Smooth muscle cell (in vitro differentiated cells): ENCODE results near the gene SLCO2B1. TPM values are rescaled to one million over a fixed set of nuclear protein-coding genes. Genes with fewer than 3 reads are reported as not detected.

Source experiments
- DNase-seq: peaks from one replicate; lab custom pipeline; 2025; ENCODE audit not compliant: unreplicated experiment; lab: John Stamatoyannopoulos, UW
- H2AFZ ChIP-seq: fragments of 200-600 bp; sonication (generic); 2 replicates; pipeline ENCODE4 v1.6.0; 2016; ENCODE audit warnings: antibody characterized with exemption, low read depth, mild to moderate bottlenecking
- H3F3A ChIP-seq: fragments of 200-600 bp; sonication (generic); 2 replicates; pipeline ENCODE4 v1.6.0; 2017; ENCODE audit warnings: antibody characterized with exemption, low read depth
- H3K27ac ChIP-seq: fragments of 200-600 bp; sonication (generic); 2 replicates; pipeline ENCODE4 v1.5.1; 2016; ENCODE audit warnings: low read depth, mild to moderate bottlenecking
- H3K27me3 ChIP-seq: fragments of 200-600 bp; sonication (generic); 2 replicates; pipeline ENCODE4 v1.6.1; 2016; ENCODE audit warnings: low read depth, mild to moderate bottlenecking
- H3K36me3 ChIP-seq: fragments of 200-600 bp; sonication (generic); 2 replicates; pipeline ENCODE4 v1.5.1; 2016; ENCODE audit warnings: low read depth
- H3K4me1 ChIP-seq: fragments of 200-600 bp; sonication (generic); 2 replicates; pipeline ENCODE4 v1.5.1; 2016; ENCODE audit warnings: low read depth
- H3K4me2 ChIP-seq: fragments of 200-600 bp; sonication (generic); 2 replicates; pipeline ENCODE4 v1.6.0; 2016; ENCODE audit warnings: mild to moderate bottlenecking
- H3K4me3 ChIP-seq: fragments of 200-600 bp; sonication (generic); 2 replicates; pipeline ENCODE4 v1.5.1; 2016; ENCODE audit warnings: mild to moderate bottlenecking
- H3K79me2 ChIP-seq: fragments of 200-600 bp; sonication (generic); 2 replicates; pipeline ENCODE4 v1.6.0; 2016; ENCODE audit warnings: low read depth, mild to moderate bottlenecking
- H3K9ac ChIP-seq: fragments of 200-600 bp; sonication (generic); 2 replicates; pipeline ENCODE4 v1.6.0; 2016; ENCODE audit warnings: low read depth
- H3K9me3 ChIP-seq: fragments of 200-600 bp; sonication (generic); replicated peaks from 2 replicates; pipeline ENCODE4 v1.5.1; 2016; ENCODE audit warnings: low read depth
- H4K20me1 ChIP-seq: fragments of 200-600 bp; sonication (generic); 2 replicates; pipeline ENCODE4 v1.6.0; 2016; ENCODE audit warnings: low read depth
- CTCF ChIP-seq: fragments of 200-600 bp; sonication (generic); IDR thresholded peaks from 2 replicates; pipeline ENCODE4 v1.5.1; 2017; ENCODE audit warnings: borderline replicate concordance, mild to moderate bottlenecking, antibody characterized with exemption; ENCODE audit not compliant: insufficient read depth, poor library complexity, severe bottlenecking
- WGBS: methylation state at CpG from one replicate; pipeline ENCODE4 v1.1.7; 2016; ENCODE audit warnings: low lambda C conversion rate; 5-methylcytosine and 5-hydroxymethylcytosine counted together
- polyA plus RNA-seq: library from polyadenylated mRNA; unstranded; fragments of >200 nt; fragmentation: Nextera tagmentation; extraction: Ambion mirVana; gene quantifications from 2 replicates; pipeline ENCODE4 v1.2.1, GENCODE V29; 2016
- total RNA-seq: library from RNA; depleted of rRNA; stranded (reverse); fragments of >200 nt; gene quantifications from 2 replicates; pipeline ENCODE4 v1.2.3, GENCODE V29; 2014

Gene SLCO2B1
- total and polyA plus RNA-seq, 2 experiments from 2014 or later = 0.30 TPM; not detected in 1

GRCh38 chr11:75241036-75241905, 90.4 kb downstream of the SLCO2B1 start:
- peak; percentile 73 for TF ChIP-seq CTCF
- 1% methylated on average over 118 of the region's 140 CpGs for WGBS

GRCh38 chr11:75241906-75242644, 91.2 kb downstream of the SLCO2B1 start:
- no peak overlapping the region for H2AFZ ChIP-seq
- 13% methylated on average over 69 of the region's 72 CpGs for WGBS
- H3K9ac ChIP-seq = no peak overlapping the region

More at GRCh38 chr11:75241036-75241905, 90.4 kb downstream of the SLCO2B1 start:
- Histone ChIP-seq H4K20me1 (no peaks in the 10 kb centered on the region), H3F3A (no peaks in the 10 kb centered on the region), H3K4me2 (peak overlapping the region; percentile 89), H3K27me3 (peaks cover 53% of the 10 kb centered on the region), H3K27ac (no peak overlapping the region), H2AFZ (no peak overlapping the region), H3K4me3 (peak overlapping the region; percentile 51), H3K4me1 (no peaks in the 10 kb centered on the region), H3K9ac (no peak overlapping the region), H3K79me2 (no peaks in the 10 kb centered on the region), H3K36me3 (no peaks in the 10 kb centered on the region), H3K9me3 (no peaks in the 10 kb centered on the region)
- peak; percentile 58 for DNase-seq

GRCh38 chr11:75242722-75243600, 92.1 kb downstream of the SLCO2B1 start:
- WGBS = 90% methylated on average over 16 of the region's 16 CpGs
- Histone ChIP-seq H3K4me1 (no peaks in the 10 kb centered on the region), H3K27ac (no peak overlapping the region), H3K36me3 (no peaks in the 10 kb centered on the region), H2AFZ (no peak overlapping the region), H3K4me2 (no peak overlapping the region), H3K27me3 (peaks cover 53% of the 10 kb centered on the region), H4K20me1 (no peaks in the 10 kb centered on the region), H3F3A (no peaks in the 10 kb centered on the region), H3K4me3 (no peak overlapping the region), H3K79me2 (no peaks in the 10 kb centered on the region), H3K9me3 (no peaks in the 10 kb centered on the region), H3K9ac (no peak overlapping the region)
- no peak for TF ChIP-seq CTCF
- DNase-seq = no peak

More at GRCh38 chr11:75241906-75242644, 91.2 kb downstream of the SLCO2B1 start:
- no peak for TF ChIP-seq CTCF
- Histone ChIP-seq H3K4me3 (peak overlapping the region; percentile 51), H3K36me3 (no peaks in the 10 kb centered on the region), H4K20me1 (no peaks in the 10 kb centered on the region), H3K79me2 (no peaks in the 10 kb centered on the region), H3K27ac (no peak overlapping the region), H3K9me3 (no peaks in the 10 kb centered on the region), H3F3A (no peaks in the 10 kb centered on the region), H3K4me1 (no peaks in the 10 kb centered on the region), H3K27me3 (peaks cover 53% of the 10 kb centered on the region), H3K4me2 (peak overlapping the region; percentile 89)
- DNase-seq = no peak
